ENCODE results near the gene RUFY1. TPM values are rescaled to one million over a fixed set of nuclear protein-coding genes. Genes with fewer than 3 reads are reported as not detected.

Gene RUFY1
- total and polyA plus RNA-seq, 9 of the 15 experiments (the other 6 are each of a cell fraction or from before 2014, with no cell fraction given): 5.0 to 41.7 (median 29.6) TPM

DNA sequence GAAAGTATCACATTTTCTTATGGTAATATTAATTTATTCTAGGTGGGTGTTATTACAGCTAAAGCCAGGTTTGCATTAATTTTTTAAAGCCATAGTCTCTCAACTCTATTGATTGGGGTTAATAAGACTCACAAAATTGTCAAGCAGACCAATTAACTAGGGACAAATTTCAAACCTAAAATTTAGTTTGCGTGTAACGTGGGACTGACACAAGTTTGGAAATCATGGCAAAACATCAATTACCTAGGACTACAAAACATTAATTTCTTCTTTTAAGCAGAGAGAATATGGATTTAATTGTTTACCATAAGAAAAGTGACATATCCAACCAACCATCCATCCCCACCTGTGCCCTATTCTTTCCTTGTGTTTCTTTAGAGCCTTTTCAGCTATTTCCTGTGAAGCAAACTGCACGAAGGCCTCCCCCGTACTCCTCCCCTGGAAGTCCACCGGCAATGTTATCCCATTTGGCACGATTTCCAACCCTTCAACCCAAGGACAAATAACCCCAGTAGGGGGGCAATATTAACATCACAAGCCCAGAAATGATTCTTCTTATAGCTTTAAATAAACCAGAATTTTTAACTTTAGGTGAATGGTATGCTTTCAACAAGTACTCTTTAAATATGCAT, 68.7 kb downstream of the RUFY1 start (continued):
- TF ChIP-seq, protein P1, sequence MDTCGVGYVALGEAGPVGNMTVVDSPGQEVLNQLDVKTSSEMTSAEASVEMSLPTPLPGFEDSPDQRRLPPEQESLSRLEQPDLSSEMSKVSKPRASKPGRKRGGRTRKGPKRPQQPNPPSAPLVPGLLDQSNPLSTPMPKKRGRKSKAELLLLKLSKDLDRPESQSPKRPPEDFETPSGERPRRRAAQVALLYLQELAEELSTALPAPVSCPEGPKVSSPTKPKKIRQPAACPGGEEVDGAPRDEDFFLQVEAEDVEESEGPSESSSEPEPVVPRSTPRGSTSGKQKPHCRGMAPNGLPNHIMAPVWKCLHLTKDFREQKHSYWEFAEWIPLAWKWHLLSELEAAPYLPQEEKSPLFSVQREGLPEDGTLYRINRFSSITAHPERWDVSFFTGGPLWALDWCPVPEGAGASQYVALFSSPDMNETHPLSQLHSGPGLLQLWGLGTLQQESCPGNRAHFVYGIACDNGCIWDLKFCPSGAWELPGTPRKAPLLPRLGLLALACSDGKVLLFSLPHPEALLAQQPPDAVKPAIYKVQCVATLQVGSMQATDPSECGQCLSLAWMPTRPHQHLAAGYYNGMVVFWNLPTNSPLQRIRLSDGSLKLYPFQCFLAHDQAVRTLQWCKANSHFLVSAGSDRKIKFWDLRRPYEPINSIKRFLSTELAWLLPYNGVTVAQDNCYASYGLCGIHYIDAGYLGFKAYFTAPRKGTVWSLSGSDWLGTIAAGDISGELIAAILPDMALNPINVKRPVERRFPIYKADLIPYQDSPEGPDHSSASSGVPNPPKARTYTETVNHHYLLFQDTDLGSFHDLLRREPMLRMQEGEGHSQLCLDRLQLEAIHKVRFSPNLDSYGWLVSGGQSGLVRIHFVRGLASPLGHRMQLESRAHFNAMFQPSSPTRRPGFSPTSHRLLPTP (IDR thresholded peaks at IDR 0.05; ENCODE audit: borderline replicate concordance, extremely low read depth, insufficient read length): no peak
- no peak for TF ChIP-seq FOXJ2 (tag; IDR thresholded peaks at IDR 0.05)

DNA sequence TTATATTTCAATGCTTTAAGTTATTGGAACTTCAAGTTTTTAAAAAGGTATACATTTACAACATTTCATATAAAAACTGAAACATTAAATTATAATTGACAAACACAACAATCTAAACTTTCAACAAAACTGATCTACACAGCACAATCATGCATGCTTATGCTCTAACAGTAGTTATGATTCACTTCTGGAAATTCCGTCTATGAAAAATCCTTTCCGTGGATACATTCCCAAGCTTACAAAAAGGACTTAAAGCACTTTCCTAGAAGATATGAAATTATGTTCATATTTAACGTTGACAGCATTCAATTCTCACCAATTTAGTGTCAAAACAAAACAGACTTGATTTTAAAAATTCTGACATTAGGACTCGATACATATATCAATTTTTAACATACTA, 69.4 kb downstream of the RUFY1 start:
- H3K27me3 ChIP-seq (ENCODE audit: control insufficient read depth in 2 of 2, insufficient read depth in 2 of 2, low read length in 2 of 2): no peaks in the 10 kb centered on the region
- no peak for ATAC-seq
- POLR2A ChIA-PET: interaction anchor here (0.6 to 6.6 kb wide), 4 partner anchors 10 to 136 kb away, joined by 3 to 181 read pairs (median 6); partner anchors contain the start of gene CBY3
- peaks cover 18 to 51% of the 10 kb centered on the region in 2 experiments for H3K4me1 ChIP-seq (replicated peaks in 1 of 2; ENCODE audit: control insufficient read depth in 2 of 2, insufficient read depth in 2 of 2, low read length in 2 of 2)
- H4K20me1 ChIP-seq (replicated peaks; ENCODE audit: control insufficient read depth, insufficient read depth, low read length): peaks cover 67% of the 10 kb centered on the region
- no peak for FAIRE-seq
- BruUV-seq (replicated peaks): no TSS peak
- H3K9me1 ChIP-seq (ENCODE audit: control insufficient read depth, insufficient read depth, low read length): no peaks in the 10 kb centered on the region
- no peak overlapping the region for H2AFZ ChIP-seq (ENCODE audit: low read depth, low read length)
- DNase-seq (ENCODE audit: extremely low read depth in 1 of 4, low spot score in 3 of 4): no peak
- CTCF ChIA-PET (ENCODE audit: low intra/inter-chr PET ratio): no interaction called here
- WGBS (ENCODE audit: insufficient coverage, low coverage, missing lambda C conversion rate): 24% methylated on average over 4 of the region's 4 CpGs
- intact Hi-C loops (cut with micrococcal nuclease): loop anchor here (5.0 kb wide), 2 partner anchors 67 to 203 kb away; partner anchors contain the start of genes RUFY1 and SQSTM1
- H3K9ac ChIP-seq (ENCODE audit: insufficient read depth in 1 of 2, low read depth in 2 of 2, low read length in 2 of 2): peak overlapping the region in 1 of 2 experiments; percentile 62; a peak in 2 of 4 replicates
- H3K4me2 ChIP-seq (ENCODE audit: insufficient read depth, low read length): peak overlapping the region; percentile 85
- no peak overlapping the region for H3K27ac ChIP-seq (ENCODE audit: extremely low read depth, low read depth, low read length)
- no peaks in the 10 kb centered on the region for H3K9me3 ChIP-seq (replicated peaks; ENCODE audit: control insufficient read depth, insufficient read depth, low read depth, low read length)
- peak overlapping the region; percentile 95 for H3K4me3 ChIP-seq
- in situ Hi-C loops (cut with MboI): no loop called here
- H3K79me2 ChIP-seq (ENCODE audit: control insufficient read depth, insufficient read depth, low read length): peaks cover 94% of the 10 kb centered on the region
- peaks cover 78% of the 10 kb centered on the region for H3K36me3 ChIP-seq (ENCODE audit: control insufficient read depth, insufficient read depth, low read length)
- TF ChIP-seq SIX5 (IDR thresholded peaks at IDR 0.05; ENCODE audit: borderline replicate concordance in 1 of 2, insufficient read depth in 1 of 2, low read depth in 1 of 2, low read length in 2 of 2): no peak
- no peak for TF ChIP-seq SMARCA5 (IDR thresholded peaks at IDR 0.05)
- no peak for TF ChIP-seq GATAD2B (IDR thresholded peaks at IDR 0.05; ENCODE audit: borderline replicate concordance)
- TF ChIP-seq PHB (CRISPR knock-in tag; IDR thresholded peaks at IDR 0.05): no peak
- TF ChIP-seq ZNF212 (CRISPR knock-in tag; IDR thresholded peaks at IDR 0.05): no peak
- TF ChIP-seq HDAC8 (tag; IDR thresholded peaks at IDR 0.05): no peak
- TF ChIP-seq, protein P2, sequence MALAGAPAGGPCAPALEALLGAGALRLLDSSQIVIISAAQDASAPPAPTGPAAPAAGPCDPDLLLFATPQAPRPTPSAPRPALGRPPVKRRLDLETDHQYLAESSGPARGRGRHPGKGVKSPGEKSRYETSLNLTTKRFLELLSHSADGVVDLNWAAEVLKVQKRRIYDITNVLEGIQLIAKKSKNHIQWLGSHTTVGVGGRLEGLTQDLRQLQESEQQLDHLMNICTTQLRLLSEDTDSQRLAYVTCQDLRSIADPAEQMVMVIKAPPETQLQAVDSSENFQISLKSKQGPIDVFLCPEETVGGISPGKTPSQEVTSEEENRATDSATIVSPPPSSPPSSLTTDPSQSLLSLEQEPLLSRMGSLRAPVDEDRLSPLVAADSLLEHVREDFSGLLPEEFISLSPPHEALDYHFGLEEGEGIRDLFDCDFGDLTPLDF (CRISPR knock-in tag; IDR thresholded peaks at IDR 0.05): no peak
- TF ChIP-seq, protein P3, sequence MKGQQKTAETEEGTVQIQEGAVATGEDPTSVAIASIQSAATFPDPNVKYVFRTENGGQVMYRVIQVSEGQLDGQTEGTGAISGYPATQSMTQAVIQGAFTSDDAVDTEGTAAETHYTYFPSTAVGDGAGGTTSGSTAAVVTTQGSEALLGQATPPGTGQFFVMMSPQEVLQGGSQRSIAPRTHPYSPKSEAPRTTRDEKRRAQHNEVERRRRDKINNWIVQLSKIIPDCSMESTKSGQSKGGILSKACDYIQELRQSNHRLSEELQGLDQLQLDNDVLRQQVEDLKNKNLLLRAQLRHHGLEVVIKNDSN (CRISPR knock-in tag; IDR thresholded peaks at IDR 0.05): no peak
- TF ChIP-seq, protein P4, sequence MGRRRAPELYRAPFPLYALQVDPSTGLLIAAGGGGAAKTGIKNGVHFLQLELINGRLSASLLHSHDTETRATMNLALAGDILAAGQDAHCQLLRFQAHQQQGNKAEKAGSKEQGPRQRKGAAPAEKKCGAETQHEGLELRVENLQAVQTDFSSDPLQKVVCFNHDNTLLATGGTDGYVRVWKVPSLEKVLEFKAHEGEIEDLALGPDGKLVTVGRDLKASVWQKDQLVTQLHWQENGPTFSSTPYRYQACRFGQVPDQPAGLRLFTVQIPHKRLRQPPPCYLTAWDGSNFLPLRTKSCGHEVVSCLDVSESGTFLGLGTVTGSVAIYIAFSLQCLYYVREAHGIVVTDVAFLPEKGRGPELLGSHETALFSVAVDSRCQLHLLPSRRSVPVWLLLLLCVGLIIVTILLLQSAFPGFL (CRISPR knock-in tag; IDR thresholded peaks at IDR 0.05): no peak
- TF ChIP-seq ETV5 (CRISPR knock-in tag; IDR thresholded peaks at IDR 0.05; ENCODE audit: low read depth): no peak
- no peak for TF ChIP-seq ZKSCAN3 (CRISPR knock-in tag; IDR thresholded peaks at IDR 0.05)
- TF ChIP-seq TRIM28 (IDR thresholded peaks at IDR 0.05): no peak
- no peak for TF ChIP-seq ZZZ3 (IDR thresholded peaks at IDR 0.05)
- TF ChIP-seq TFAM (CRISPR knock-in tag; conservative IDR thresholded peaks at IDR 0.05): no peak
